ENCODE measurements around the gene KHDC1. TPM values are rescaled to one million over a fixed set of nuclear protein-coding genes. Genes with fewer than 3 reads are reported as not detected.

The KHDC1 gene
- total RNA-seq, 1 experiment from 2014 or later, result 9.1 TPM

- H3K36me3 ChIP-seq (ENCODE audit: control insufficient read depth in 1 of 2, insufficient read depth in 2 of 2, low read length in 2 of 2), result no peaks in the 10 kb centered on the region
- H3K79me2 ChIP-seq (ENCODE audit: insufficient read depth, low read length), result no peaks in the 10 kb centered on the region
- no peaks in the 10 kb centered on the region for H3K9me3 ChIP-seq (ENCODE audit: control insufficient read depth in 1 of 2, insufficient read depth in 1 of 2, low read depth in 1 of 2, low read length in 2 of 2)
- DNase-seq (ENCODE audit: low read depth, low spot score) (no peak), ATAC-seq (no peak)
- TF ChIP-seq POLR2A (IDR thresholded peaks at IDR 0.05; ENCODE audit: borderline replicate concordance, extremely low read depth, insufficient read depth, insufficient read length) (no peak), EGR1 (IDR thresholded peaks at IDR 0.05; ENCODE audit: low read depth) (no peak), CEBPB (IDR thresholded peaks at IDR 0.05; ENCODE audit: low read depth) (no peak), MAX (IDR thresholded peaks at IDR 0.05) (no peak), FOSL1 (IDR thresholded peaks at IDR 0.05; ENCODE audit: low read depth) (no peak), RAD21 (IDR thresholded peaks at IDR 0.05; ENCODE audit: low read depth) (no peak), JUND (IDR thresholded peaks at IDR 0.05) (no peak), EZH2phosphoT487 (IDR thresholded peaks at IDR 0.05; ENCODE audit: borderline replicate concordance) (no peak)
- TF ChIP-seq, protein P1, sequence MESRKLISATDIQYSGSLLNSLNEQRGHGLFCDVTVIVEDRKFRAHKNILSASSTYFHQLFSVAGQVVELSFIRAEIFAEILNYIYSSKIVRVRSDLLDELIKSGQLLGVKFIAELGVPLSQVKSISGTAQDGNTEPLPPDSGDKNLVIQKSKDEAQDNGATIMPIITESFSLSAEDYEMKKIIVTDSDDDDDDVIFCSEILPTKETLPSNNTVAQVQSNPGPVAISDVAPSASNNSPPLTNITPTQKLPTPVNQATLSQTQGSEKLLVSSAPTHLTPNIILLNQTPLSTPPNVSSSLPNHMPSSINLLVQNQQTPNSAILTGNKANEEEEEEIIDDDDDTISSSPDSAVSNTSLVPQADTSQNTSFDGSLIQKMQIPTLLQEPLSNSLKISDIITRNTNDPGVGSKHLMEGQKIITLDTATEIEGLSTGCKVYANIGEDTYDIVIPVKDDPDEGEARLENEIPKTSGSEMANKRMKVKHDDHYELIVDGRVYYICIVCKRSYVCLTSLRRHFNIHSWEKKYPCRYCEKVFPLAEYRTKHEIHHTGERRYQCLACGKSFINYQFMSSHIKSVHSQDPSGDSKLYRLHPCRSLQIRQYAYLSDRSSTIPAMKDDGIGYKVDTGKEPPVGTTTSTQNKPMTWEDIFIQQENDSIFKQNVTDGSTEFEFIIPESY (IDR thresholded peaks at IDR 0.05; ENCODE audit: extremely low read depth, insufficient replicate concordance, low read length), result no peak
- intact Hi-C loops (cut with micrococcal nuclease), result no loop called here
- H2AFZ ChIP-seq (ENCODE audit: low read depth, low read length, poor library complexity, severe bottlenecking), result no peak overlapping the region
- H3K27me3 ChIP-seq (ENCODE audit: insufficient read depth, low read length), result no peaks in the 10 kb centered on the region
- no peak overlapping the region for H3K9ac ChIP-seq (ENCODE audit: low read length)
- RAD21 ChIA-PET (ENCODE audit: low non-redundant PET in 1 of 2, low total read pairs in 2 of 2, uncharacterized antibody in 2 of 2, unreplicated experiment in 2 of 2), result no interaction called here
- no peaks in the 10 kb centered on the region for H3K4me1 ChIP-seq (ENCODE audit: control insufficient read depth in 1 of 2, insufficient read depth in 2 of 2, low read length in 2 of 2)
- no peak overlapping the region for H3K4me2 ChIP-seq (ENCODE audit: low read length)
- POLR2A ChIA-PET, result no interaction called here
- no peak overlapping the region for H3K27ac ChIP-seq (ENCODE audit: low read depth, low read length)
- H3K4me3 ChIP-seq (replicated peaks in 1 of 2; ENCODE audit: low read depth in 1 of 2, low read length in 2 of 2), result no peak overlapping the region
- H3K9me2 ChIP-seq (ENCODE audit: insufficient read depth), result no peaks in the 10 kb centered on the region
- CTCF ChIA-PET, result no interaction called here
- no peaks in the 10 kb centered on the region for H4K20me1 ChIP-seq (ENCODE audit: insufficient read depth)
- BruUV-seq (replicated peaks), result no TSS peak
Measured at GRCh38 chr6:73207221-73207837, 55.7 kb downstream of the KHDC1 start.

GRCh38 chr6:73204252-73204651, 58.7 kb downstream of the KHDC1 start:
- Histone ChIP-seq H4K20me1 (ENCODE audit: insufficient read depth) (no peaks in the 10 kb centered on the region), H3K9me2 (ENCODE audit: insufficient read depth) (no peaks in the 10 kb centered on the region), H3K27me3 (ENCODE audit: insufficient read depth, low read length) (no peaks in the 10 kb centered on the region), H3K79me2 (ENCODE audit: insufficient read depth, low read length) (no peaks in the 10 kb centered on the region), H3K4me2 (ENCODE audit: low read length) (no peak overlapping the region), H3K4me1 (ENCODE audit: control insufficient read depth in 1 of 2, insufficient read depth in 2 of 2, low read length in 2 of 2) (peaks cover 0 to 3% of the 10 kb centered on the region in 2 experiments; a peak in 1 of 4 replicates), H3K27ac (ENCODE audit: low read depth, low read length) (no peak overlapping the region), H3K9me3 (ENCODE audit: control insufficient read depth in 1 of 2, insufficient read depth in 1 of 2, low read depth in 1 of 2, low read length in 2 of 2) (no peaks in the 10 kb centered on the region), H2AFZ (ENCODE audit: low read depth, low read length, poor library complexity, severe bottlenecking) (no peak overlapping the region), H3K36me3 (ENCODE audit: control insufficient read depth in 1 of 2, insufficient read depth in 2 of 2, low read length in 2 of 2) (no peaks in the 10 kb centered on the region), H3K4me3 (replicated peaks in 1 of 2; ENCODE audit: low read depth in 1 of 2, low read length in 2 of 2) (no peak overlapping the region), H3K9ac (ENCODE audit: low read length) (no peak overlapping the region)
- DNase-seq (ENCODE audit: low read depth, low spot score), result no peak
- intact Hi-C loops (cut with micrococcal nuclease), result no loop called here
- ChIA-PET CTCF (no interaction called here), RAD21 (ENCODE audit: low non-redundant PET in 1 of 2, low total read pairs in 2 of 2, uncharacterized antibody in 2 of 2, unreplicated experiment in 2 of 2) (no interaction called here), POLR2A (no interaction called here)
- TF ChIP-seq FOSL1 (IDR thresholded peaks at IDR 0.05; ENCODE audit: low read depth) (no peak), ELF1 (IDR thresholded peaks at IDR 0.05; ENCODE audit: borderline replicate concordance, low read depth) (no peak), TCF7L2 (IDR thresholded peaks at IDR 0.05; ENCODE audit: borderline replicate concordance, extremely low read depth, insufficient read depth, insufficient read length) (no peak), JUND (IDR thresholded peaks at IDR 0.05) (no peak), EGR1 (IDR thresholded peaks at IDR 0.05; ENCODE audit: low read depth) (no peak), RAD21 (IDR thresholded peaks at IDR 0.05; ENCODE audit: low read depth) (no peak), POLR2AphosphoS5 (IDR thresholded peaks at IDR 0.05; ENCODE audit: low read depth, low read length) (no peak)
- TF ChIP-seq, protein P2, sequence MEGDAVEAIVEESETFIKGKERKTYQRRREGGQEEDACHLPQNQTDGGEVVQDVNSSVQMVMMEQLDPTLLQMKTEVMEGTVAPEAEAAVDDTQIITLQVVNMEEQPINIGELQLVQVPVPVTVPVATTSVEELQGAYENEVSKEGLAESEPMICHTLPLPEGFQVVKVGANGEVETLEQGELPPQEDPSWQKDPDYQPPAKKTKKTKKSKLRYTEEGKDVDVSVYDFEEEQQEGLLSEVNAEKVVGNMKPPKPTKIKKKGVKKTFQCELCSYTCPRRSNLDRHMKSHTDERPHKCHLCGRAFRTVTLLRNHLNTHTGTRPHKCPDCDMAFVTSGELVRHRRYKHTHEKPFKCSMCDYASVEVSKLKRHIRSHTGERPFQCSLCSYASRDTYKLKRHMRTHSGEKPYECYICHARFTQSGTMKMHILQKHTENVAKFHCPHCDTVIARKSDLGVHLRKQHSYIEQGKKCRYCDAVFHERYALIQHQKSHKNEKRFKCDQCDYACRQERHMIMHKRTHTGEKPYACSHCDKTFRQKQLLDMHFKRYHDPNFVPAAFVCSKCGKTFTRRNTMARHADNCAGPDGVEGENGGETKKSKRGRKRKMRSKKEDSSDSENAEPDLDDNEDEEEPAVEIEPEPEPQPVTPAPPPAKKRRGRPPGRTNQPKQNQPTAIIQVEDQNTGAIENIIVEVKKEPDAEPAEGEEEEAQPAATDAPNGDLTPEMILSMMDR (IDR thresholded peaks at IDR 0.05 in 2 of 3, conservative IDR thresholded peaks at IDR 0.05 in 1 of 3; ENCODE audit: borderline replicate concordance in 1 of 3, insufficient read depth in 1 of 3, low read depth in 2 of 3, low read length in 2 of 3), result no peak
- BruUV-seq (replicated peaks), result no TSS peak
- no peak for ATAC-seq
